Measurements from ENCODE around the gene PHLDB2.

GRCh38 chr3:111949712-111950111 is 90.6 kb downstream of the PHLDB2 start:
- TF ChIP-seq CEBPB (IDR thresholded peaks at IDR 0.05; ENCODE audit: low read depth) (no peak), ZNF274 (IDR thresholded peaks at IDR 0.05; ENCODE audit: low read depth, low read length) (no peak), POLR2A (IDR thresholded peaks at IDR 0.05; ENCODE audit: borderline replicate concordance, extremely low read depth, insufficient read depth, insufficient read length) (no peak), RAD21 (IDR thresholded peaks at IDR 0.05; ENCODE audit: low read depth) (no peak), CTCF (IDR thresholded peaks at IDR 0.05 in 2 of 3, conservative IDR thresholded peaks at IDR 0.05 in 1 of 3; ENCODE audit: borderline replicate concordance in 1 of 3, insufficient read depth in 1 of 3, low read depth in 2 of 3, low read length in 2 of 3) (no peak), EZH2phosphoT487 (IDR thresholded peaks at IDR 0.05; ENCODE audit: borderline replicate concordance) (no peak), ZBTB33 (IDR thresholded peaks at IDR 0.05; ENCODE audit: extremely low read depth, insufficient replicate concordance, low read length) (no peak), POLR2AphosphoS5 (IDR thresholded peaks at IDR 0.05; ENCODE audit: low read depth, low read length) (no peak), EGR1 (IDR thresholded peaks at IDR 0.05; ENCODE audit: low read depth) (no peak), YY1 (IDR thresholded peaks at IDR 0.05; ENCODE audit: extremely low read depth, insufficient replicate concordance, low read depth, low read length) (no peak)
